Glomerular visceral epithelial cell (primary cell): ENCODE data around the gene ATG14.
"Not testable (repeated sequence)": the region's sequence is repeated elsewhere in the genome, so short reads cannot be mapped to it uniquely, and the experiment has no call there.

Source experiments
- DNase-seq: peaks from one replicate; pipeline ENCODE4 v3.0.0-alpha.2; 2016; ENCODE audit errors: extremely low spot score

ATG14 gene, protein sequence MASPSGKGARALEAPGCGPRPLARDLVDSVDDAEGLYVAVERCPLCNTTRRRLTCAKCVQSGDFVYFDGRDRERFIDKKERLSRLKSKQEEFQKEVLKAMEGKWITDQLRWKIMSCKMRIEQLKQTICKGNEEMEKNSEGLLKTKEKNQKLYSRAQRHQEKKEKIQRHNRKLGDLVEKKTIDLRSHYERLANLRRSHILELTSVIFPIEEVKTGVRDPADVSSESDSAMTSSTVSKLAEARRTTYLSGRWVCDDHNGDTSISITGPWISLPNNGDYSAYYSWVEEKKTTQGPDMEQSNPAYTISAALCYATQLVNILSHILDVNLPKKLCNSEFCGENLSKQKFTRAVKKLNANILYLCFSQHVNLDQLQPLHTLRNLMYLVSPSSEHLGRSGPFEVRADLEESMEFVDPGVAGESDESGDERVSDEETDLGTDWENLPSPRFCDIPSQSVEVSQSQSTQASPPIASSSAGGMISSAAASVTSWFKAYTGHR

DNA sequence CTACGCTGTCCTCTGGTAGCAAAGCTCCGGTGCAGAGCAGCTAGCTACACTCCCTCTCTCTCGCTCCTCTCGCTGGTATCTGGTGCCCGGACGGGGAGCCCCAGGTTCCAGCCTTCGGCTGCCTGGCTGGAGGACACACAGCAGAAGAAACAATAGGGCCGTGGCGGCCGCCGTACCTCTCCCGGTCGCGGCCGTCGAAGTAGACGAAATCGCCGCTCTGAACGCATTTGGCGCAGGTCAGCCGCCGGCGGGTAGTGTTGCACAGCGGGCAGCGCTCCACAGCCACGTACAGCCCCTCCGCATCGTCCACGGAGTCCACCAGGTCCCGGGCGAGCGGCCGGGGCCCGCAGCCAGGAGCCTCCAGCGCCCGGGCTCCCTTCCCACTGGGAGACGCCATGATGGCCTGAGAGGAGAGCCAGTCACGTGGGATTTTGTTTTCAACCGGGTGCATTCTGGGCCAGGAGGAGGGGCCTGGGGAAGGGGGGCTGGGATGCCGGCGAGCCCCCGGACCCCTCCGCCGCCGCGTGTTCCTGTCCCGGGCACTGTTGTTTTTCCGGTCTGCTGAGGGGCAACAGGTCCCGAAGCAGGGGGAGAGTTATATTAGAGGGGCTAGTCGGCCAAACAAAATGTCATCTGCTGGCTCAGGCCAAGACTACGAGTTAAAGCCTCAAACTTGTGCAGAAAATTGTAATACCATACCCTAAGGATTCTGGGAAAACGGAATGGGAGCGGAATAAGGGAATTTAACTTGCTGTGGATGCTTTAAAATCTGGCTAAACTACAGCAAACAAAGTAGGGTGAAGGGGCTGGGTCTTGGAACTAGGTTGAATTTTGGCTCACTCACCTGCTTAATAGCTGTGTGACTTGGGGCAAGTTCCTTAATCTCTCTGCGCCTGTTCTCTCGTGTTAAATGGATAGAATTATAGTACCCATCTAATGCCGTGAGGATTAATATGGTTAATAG is at the start of gene ATG14:
TSS of gene ATG14 (minus strand) at position 405 of the 964 bp plus-strand sequence. CDS start at position 397, 8 bp downstream.
- DNase-seq, result peak; percentile 81

DNA sequence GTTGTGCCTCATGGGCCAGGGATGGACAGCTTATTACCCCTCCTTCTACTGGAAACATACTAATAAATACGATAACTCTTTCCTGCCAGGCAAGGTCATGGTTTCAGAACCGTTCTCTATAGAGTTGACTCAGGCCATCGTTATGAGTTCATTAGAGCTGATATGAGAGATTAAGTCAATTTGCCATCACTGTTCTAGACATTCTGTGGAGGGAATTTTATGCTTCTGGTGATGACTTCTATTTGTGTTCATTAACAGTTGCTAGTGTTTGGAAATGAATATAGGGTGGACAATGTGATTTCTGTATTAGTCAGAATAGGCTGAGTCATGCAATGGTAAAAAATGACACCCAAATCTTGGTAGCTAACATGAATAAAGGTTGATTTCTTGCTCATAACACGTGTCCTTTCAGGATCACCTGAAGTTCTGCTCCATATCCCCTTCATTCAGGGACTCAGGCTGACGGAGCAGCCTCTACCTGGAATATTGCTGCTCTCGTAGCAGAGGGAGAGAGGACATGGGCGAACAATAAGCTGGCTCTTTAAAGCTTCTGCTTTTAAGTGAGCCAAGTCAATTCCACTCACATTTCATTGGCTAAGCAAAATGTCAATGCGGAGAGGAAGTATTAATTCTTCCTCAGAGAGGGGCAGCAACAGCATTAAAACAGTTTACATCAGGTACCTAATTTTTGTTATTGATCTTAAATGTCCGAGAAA is 47.3 kb upstream of the ATG14 start:
- peak; percentile 33 for DNase-seq

DNA sequence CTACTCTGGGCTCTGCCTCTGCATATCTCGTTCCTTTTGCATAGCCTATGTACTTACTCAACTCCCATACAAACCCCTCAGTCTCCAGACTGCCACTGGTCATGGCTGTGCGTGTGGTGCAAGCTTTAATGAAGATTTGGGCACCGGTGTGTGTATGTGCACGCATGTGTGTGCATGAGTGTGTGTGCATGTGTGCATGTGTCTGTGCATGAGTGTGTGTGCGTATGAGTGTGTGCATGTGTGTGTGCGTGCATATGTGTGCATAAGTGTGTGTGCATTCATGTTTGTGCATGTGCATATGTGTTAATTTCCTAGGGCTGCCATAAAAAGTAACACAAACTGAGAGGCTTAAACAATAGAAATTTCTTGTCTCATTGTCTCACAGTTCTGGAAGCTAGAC is 45.9 kb upstream of the ATG14 start:
- DNase-seq, result no peak

DNA sequence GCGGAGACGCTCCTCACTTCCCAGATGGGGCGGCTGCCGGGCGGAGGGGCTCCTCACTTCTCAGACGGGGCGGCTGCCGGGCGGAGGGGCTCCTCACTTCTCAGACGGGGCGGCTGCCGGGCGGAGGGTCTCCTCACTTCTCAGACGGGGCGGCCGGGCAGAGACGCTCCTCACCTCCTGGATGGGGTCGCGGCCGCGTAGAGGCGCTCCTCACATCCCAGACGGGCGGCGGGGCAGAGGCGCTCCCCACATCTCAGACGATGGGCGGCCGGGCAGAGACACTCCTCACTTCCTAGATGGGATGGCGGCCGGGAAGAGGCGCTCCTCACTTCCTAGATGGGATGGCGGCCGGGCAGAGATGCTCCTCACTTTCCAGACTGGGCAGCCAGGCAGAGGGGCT is 44.8 kb upstream of the ATG14 start:
- DNase-seq, result not testable (repeated sequence)

DNA sequence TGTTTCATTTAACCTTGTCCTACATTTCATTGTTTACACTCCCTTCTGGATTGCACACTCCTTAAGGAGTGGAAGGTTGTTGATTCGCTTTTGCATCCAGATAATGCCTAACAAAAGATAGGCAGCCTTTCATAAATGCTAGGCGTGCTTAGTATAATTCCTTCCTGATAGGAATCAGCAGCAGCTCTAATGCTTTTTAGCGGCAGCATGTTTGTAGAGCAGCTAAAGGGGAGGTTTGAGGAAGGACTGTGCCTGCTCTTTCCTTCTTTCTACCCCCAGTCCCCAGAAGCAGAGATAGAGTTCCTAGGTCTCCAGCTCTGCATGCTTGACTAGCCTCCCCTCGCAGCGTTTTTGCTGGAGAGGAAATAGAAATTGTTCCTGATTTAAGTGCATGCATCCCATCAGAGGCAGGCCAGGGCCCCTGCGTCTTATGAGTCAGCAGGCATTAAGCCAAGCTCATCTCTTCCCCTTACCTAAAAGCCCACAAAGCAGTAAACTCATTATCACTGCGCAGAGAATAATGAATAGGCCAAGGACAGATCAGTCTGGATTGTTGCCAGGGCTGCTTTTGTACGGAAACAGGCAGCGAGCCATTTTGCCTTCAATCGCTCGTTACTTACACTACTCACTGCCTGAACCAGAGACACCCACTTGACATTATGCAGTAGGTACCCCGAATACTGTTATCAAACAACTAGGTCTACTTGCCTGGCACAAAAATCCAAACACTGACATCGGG is 42.8 kb upstream of the ATG14 start:
- peak; percentile 94 for DNase-seq

DNA sequence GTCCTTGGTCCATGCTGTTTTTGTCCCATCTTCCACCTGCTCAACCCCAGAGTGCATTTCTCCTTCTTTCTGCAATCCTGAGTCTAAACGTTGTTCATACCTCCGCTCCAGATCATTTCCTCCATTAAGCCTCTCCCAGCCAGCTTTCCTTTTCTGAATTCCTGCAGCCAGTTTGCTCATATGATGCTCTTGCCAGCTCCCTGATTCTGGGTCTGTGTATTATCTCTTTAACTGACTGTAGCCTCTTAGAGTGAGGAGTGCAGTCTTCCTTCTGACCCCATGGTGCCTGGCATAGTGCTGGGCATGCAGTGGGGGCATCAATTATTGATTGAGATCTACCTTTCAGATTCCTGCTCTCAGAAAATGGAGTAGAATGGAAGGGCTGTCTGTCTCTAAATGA is 40.3 kb upstream of the ATG14 start:
- DNase-seq, result no peak

DNA sequence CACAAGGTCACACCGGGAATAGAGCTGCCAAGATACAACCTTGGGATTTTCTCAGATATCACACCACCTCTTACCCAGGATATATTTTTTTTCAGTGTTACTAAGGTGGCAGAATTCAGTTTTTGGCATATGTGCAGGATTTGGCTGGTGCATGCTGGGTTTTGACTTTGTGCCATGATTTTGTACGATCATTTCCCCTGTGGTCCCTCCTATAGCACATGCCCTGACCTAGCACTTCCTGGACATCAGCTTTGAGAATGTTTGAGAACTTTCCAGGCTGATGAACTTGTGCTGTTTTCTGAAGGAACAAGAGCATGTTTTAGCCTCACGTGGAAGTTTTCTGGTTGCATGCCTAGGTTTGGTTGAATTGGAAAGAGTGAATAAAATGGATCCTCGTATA is 39.8 kb upstream of the ATG14 start:
- DNase-seq, result no peak

DNA sequence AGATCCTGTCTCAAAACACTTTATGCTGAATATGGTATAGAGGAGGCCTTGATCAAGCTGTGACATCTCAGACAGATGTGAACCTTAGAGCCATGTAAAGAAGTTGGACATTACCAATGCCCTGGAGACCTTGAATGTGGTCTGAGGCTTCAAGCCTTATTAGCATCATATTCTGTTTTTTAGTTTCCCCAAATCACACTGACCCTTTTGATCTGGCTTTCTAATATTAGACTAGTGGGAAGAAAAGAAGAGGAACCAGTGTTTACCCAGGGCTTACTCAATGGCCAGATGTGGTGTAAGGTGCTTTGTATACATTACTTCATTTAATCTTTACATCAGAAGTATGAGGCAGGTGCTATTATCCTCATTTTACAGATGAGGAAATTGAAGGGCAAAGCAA is 39.4 kb upstream of the ATG14 start:
- no peak for DNase-seq

DNA sequence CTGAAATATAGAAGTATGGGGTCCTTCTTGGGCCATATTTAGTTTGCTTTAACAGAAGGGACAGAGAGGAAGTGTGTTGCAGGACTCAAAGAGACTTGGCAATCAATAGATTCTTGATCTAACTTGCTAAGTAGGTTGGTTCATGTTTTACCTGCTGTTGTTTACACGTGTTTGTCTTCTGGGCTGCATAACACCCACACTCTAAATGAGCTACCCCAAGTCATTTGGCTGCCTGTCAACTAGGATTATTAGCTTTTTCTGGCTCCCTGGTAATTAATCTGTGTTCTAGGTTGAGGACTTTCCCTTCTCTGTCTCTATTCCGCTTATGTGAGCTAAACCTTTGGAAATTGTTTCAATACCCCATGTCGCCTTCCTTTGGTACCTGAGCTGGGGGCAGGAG is 38.9 kb upstream of the ATG14 start:
- DNase-seq, result no peak

DNA sequence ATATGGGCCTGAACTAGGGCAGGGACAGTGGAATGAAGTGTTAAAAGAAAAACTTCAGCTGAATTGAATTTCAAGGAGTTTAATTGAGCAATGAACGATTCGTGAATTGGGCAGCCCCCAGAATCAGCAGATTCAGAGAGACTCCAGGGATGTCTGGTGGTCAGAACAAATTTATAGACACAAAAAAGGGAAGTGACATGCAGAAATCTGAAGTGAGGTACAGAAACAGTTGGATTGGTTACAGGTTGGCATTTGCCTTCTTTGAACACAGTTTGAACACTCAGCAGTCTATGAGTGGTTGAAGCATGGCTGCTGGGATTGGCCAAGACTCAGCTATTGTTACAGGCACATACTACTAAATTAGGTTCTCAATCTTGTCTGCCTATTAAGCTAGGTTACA is 38.5 kb upstream of the ATG14 start:
- DNase-seq, result no peak

DNA sequence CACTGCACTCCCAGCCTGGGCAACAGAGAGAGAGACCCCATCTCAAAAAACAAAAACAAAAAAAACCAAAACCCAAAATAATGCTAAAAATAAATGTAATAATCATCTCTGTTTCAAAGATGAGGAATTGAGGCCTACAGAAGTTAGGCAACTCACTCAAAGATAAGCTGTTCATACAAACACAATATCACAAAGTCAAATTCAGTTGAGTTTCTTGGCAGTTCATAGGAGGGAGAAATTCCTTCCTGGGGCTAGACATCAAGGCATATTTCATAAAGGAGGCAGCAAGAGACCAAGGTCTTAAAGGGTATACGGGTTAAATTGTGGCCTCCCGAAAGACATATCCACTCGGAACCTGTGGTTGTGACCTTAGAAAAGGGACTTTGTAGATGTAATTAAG is 37.5 kb upstream of the ATG14 start:
- DNase-seq, result no peak

DNA sequence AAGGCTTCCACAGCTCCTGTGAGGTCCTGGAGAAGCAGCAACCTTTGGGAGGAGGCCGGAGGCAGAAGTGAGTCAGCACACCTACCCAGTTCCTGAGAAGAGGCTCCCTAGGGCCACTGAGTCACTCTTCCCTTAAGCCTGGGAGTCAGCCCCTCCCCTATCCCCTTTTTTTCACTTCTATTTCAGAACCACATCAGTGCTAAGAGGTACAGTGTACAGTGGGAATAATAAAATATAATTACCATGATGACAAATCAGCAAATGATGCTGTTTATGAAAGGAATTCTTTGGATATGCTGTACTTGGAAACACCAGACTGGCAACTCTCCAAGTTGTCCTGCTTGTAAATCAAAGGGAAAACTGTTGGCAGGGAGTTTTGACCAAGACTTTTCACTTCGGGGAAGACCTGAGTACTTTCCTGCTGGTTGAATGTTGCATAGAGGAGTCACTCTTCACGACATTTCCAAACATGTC is 36.5 kb upstream of the ATG14 start:
- peak; percentile 89 for DNase-seq

DNA sequence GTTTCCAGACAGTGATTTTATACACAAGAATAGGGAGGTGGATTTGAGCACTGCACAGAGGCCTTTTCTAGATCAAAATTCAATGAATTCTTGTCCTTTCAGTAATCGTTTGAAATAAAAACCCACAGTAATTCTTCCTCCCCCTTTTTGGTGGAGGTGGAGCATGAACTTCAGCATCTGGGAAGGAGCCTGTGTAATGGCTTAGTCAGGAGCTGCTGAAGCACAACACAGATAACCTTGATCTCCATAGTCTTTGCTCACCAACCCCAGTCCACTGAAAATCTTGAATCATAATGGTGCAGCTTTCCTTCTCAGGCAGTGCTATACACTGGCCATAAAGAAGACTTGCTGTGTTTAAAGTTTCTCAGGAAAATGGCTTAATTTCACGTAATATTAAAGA is 35.2 kb upstream of the ATG14 start:
- DNase-seq, result peak; percentile 83

DNA sequence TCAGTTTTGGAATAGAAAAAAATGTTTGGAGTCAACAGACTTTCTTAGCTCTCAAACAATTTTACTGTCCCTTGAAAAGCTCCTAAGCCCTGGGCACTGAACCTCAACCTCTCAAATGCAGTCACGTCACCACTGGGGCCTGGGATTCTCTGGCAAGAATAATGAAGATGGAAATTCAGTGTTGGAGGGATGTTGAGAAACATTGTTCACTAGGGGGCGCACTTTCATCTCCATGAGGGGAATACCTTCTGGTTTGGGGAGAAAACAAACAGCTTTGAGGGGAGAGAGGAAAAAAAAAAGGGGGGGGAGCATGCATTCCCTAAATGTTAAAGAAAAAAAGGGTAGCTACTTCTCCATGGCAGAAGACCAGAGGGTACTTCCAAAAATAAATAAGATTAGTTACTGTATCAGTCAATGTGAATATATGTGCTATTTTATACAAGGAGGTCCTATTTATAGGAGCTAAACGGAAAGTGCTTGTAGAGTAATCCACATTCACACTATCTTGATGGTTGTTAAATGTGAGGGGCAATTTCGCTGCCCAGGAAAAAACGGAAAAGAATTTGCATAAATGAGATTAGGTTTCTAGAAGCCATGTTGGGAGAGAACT is 34.6 kb upstream of the ATG14 start:
- peak; percentile 81 for DNase-seq

DNA sequence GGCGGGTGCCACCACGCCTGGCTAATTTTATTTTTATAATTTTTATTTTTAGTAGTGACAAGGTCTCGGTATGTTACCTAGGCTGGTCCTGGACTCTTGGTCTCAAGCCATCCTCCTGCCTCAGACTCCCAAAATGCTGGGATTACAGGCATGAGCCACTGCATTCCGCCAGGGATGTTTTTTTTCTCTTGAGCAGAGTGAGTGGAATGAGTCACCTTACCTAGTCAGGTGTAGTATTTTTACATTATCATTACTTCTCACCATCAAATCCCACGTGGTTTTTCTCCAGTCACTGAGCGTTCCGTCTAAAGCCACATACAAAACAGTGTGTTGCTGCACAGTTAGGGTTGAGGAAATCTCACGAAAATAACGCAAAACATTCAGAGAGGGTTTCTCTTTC is 29.7 kb upstream of the ATG14 start:
- no peak for DNase-seq

DNA sequence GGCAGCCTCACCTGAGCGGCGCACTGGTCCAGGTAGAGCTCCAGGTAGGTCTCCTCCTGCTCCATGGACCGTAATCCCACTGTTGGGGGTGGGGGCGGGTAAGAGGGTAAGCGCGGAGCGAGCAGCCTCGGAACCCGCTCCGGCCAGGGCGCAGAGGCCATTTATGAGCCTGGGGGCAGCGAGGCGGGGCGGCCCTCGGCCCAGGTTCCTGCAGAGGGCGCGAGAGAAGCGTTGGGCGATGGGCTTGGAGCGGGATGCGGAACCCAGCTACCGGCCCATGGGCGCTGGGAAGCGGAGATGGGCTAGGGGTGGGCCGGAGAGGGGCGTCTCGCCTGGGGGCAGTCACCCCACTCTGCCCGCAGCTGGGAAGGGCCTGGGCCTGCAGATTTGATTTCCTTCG is 28.8 kb upstream of the ATG14 start, which contains the start of gene TBPL2:
TSS of gene TBPL2 (minus strand) at position 232 of the 400 bp plus-strand sequence. CDS start at position 65, 167 bp downstream.
- DNase-seq, result no peak

DNA sequence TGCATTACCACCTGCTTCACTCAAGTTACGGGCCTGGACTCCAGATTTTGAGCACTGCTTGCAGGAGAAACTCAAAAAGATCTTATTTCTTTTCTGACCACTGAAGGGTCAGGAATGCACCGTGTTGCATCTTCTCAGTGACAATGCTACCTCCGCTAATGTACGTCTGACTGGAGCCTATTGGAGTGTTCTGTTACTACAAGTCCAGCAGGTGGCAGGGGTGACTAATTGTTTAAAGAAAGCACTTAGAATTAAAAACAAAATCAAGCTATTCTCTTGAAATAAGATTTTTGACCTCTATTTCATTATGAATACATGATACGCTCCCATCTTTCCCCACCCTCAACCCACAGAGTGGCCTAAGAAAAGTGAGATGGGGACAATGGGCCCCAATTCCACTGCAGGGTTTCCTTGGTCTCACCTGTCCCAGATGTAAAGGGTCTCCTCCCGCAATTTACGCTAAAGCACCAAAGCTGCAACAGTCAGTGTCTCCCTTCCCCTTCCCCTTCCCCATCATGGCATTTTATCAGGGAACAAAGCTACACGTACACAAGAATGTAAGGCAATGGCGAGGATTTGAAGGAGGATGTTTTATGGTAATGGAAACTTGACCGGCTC is 26.5 kb upstream of the ATG14 start:
- peak; percentile 59 for DNase-seq

DNA sequence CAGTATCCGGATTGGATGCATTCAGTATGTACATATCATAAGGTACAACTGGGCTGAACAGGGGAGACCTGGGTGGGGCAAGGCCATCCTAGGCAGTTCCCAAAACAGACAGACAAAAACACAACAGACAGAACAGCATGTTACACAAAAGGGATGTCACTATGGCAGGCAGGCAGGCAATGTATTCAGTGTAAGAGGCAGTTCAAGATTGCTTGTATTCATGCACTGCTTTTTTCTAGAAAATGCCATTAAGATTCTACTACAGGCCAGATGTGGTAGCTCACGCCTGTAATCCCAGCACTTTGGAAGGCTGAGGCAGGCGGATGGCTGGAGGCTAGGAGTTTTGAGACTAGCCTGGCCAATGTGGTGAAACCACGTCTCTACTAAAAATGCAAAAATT is 25.3 kb upstream of the ATG14 start:
- no peak for DNase-seq

DNA sequence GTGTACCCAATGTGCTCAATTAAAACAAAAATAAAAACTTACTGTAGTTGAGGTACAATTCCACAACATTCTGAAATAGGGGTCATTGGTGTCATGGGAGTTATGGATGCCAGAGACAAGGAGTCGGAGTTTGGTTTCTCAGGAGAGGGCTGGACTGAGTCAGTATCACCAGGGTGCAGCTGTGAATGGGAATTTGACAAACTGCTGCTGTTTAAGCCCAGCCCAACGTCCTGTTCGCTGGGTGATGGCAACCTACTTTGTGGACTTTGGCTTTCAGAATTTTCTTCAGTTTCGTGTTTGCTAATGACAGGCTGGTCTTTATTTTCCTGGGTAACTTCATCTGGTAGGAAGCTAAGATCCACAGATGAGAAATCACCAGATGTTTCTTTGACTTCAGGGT is 24.9 kb upstream of the ATG14 start:
- DNase-seq, result no peak

DNA sequence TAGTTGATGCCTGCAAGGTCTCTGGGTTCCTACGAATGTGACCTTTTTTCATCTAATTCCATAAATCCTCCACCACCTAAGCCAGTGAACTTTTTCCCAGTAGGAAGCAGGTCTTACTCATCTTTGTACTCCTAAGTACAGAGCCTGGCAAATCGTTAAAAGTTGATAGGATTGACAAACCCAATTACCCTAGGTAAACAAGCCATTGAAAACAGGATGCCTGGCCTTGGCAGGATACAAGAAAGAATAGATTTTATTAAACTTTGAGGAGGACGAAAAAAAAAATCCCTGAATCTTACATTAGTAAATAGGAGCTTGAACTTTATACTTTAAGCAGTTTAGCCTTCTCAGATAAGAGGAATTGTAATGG is 23.2 kb upstream of the ATG14 start:
- DNase-seq, result no peak
